NCI-H510A treated with DMSO at 0.1 percent for 48 hours (cell line): ENCODE results near the gene LRWD1.

Experiments
- DNase-seq: peaks from one replicate; lab custom pipeline; 2025; lab: John Stamatoyannopoulos, UW

The LRWD1 gene

DNA sequence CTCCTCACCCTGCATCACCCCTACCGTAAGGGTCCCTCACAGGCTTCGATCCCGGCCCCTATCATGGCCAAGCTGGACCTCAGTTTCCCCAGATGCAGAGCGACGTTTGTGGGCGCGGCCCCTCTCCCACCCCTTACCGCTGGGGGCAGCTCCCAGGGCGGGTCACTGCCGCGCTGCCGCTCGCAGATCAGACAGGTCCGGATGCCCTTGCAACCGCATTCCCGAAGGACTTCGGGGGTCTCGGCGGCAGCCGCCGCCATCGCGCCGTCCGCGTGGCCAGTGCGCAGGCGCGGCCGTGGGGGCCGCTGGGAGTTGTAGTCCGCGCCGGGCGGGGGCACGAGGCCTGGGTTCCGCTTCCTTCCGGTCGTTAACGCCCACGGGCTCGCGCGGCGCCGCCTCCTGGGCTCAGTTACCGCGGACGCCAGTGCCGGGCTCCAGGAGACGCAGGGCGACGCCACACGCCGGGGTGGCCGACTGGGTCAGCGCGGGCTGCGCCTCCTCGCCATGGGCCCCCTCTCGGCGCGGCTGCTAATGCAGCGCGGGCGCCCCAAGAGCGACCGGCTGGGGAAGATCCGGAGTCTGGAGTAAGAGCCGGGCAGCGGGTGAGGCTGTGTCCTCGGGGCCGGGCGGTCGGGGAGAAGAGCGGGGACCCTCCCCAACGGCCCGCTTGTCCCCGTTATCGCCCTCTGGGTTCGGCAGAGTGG, at the start of gene LRWD1, which contains the start of gene ALKBH4:
Gene LRWD1 (plus strand): TSS at position 408 of the 704 bp plus-strand sequence. CDS start 97 bp downstream, at position 505.
Gene ALKBH4 (minus strand): TSS at position 287 of the 704 bp plus-strand sequence. CDS start 27 bp downstream, at position 260.
- peak; percentile 70 for DNase-seq

DNA sequence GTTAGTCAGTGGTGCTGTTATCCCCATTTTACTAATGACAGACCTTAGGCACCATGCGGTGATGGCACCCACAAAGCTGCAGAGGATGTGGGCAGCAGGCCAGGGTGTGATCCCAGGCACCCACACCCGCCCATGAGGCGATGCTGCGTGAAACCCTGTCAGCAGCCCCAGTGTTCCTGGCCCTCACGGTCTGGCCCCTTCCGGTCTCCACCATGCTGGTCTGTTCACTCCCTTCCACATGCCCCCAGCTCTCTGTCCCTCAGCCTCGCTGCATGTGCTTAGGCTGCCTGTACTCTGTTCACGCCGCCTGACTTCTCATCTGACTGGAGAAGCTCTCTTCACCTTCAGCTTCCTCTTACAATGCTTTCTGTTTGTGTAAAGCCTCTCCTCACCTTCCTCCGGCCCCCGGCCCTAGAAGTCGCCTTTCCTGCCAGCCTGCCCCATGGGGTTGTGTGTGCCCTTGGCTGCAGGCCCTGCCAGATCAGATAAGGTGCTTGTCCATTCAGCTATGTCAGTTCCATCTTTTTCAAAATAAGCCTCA, 49.0 kb upstream of the LRWD1 start:
- no peak for DNase-seq

- DNase-seq = no peak
Measured at GRCh38 chr7:102416406-102416805, 48.4 kb upstream of the LRWD1 start.

DNA sequence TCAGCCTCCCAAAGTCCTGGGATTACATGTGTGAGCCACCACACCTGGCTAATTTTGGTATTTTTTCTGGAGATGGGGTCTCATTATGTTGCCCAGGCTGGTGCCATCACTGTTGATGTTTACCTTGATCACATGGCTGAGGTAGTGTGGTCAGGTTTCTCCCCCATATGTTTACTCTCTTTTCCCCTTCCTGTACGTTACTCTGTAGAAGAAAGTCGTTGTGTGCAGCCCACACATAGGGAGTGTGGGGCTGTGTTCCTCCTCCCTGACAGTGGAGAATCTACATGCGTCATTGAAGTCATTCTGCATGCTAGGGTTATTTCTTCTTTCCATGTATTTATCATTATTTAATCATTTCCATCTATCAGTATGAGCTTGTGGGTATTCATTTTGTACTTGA, 47.7 kb upstream of the LRWD1 start:
- DNase-seq = no peak

GRCh38 chr7:102418592-102418991, 46.2 kb upstream of the LRWD1 start:
- no peak for DNase-seq

- DNase-seq = no peak
Measured at GRCh38 chr7:102421706-102422240, 43.0 kb upstream of the LRWD1 start.

DNA sequence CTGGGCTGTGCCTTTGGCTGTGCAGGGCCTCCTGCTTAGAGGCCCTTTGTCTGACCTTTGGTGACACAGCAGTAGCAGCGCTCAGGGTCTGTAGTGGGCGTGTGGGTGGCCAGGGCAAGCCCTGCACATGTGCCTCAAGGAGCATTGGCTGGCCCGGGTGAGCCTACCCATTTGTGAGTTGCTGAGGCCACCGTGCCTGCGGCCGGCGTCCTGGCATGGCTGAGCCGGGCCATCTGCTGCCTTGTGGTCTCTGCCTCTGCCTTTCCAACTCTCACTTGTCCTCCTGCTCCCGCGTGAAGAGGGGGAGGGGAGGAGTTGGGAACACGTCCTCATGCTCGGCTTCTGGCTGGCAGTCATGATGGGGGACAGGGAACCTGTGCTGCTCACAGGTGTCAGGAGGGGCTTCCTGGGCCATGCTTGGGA, 40.6 kb upstream of the LRWD1 start:
- DNase-seq = no peak

GRCh38 chr7:102424787-102425218, 40.0 kb upstream of the LRWD1 start:
- no peak for DNase-seq

DNA sequence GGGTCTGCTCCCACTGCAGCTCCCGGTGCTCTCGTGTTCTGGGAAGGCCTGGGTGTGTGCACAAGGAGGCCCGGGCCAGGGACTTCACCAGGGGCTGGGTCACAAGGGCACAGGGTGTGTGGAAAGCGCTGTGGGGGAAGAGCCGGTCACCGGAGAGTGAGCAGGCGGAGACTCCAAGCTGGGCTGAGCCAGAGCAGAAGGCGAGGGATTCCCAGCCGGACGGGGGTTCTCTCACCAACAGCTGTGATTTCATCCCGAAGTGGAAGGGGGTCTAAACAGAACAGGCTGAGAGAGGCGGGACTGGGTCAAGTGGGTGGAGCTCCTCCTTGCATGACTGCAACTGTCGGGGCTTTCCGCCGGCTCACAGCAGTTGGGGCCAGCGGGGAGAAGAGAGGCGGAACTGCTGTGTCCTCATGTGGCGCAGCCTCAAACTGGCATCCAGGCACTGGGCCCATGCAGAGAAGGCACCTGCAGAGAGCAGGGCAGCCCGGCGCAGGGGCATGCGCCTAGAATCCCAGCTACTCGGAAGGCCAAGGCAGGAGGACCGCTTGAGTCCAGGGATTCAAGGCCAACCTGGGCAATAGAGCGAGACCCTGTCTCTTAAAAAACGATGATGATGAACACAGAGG, 39.0 kb upstream of the LRWD1 start:
- DNase-seq = no peak

DNA sequence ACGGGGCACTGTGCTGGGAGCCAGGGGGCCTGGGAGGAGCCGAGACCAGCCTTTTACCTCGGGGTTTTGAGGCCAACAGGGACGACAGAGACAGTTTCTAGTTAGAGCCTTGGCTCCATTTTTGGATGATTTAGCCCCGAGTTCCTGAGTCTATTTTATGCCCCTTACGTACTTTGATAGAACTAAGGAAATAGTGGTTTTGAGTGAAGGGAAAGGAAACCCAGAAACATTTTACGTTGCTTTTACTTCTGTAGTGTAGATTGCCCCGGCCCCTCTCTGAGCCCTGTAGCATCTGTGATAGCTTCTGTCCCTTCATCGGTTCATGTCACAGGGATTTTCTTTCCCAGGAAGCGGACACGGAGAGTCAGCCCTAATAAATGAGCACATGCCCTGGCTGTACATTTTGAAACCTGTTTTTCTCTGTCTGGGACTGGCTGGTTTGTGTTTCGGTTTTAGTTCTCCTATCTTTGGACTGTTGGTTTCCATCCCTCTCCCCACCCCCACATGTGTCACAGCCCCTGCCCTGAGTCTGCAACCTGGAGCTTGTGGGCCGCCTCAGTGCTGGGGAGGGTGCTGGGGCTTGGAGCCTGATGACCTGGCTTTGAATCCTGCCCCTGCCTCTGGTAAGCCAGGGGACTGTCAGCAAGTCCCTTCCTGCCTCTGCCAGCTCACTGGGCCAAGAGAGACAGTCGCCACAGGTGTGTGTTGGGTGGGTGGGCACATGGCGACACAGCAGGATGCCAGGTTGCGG, 38.3 kb upstream of the LRWD1 start:
- no peak for DNase-seq

GRCh38 chr7:102427019-102427405, 37.8 kb upstream of the LRWD1 start:
- DNase-seq = no peak

DNA sequence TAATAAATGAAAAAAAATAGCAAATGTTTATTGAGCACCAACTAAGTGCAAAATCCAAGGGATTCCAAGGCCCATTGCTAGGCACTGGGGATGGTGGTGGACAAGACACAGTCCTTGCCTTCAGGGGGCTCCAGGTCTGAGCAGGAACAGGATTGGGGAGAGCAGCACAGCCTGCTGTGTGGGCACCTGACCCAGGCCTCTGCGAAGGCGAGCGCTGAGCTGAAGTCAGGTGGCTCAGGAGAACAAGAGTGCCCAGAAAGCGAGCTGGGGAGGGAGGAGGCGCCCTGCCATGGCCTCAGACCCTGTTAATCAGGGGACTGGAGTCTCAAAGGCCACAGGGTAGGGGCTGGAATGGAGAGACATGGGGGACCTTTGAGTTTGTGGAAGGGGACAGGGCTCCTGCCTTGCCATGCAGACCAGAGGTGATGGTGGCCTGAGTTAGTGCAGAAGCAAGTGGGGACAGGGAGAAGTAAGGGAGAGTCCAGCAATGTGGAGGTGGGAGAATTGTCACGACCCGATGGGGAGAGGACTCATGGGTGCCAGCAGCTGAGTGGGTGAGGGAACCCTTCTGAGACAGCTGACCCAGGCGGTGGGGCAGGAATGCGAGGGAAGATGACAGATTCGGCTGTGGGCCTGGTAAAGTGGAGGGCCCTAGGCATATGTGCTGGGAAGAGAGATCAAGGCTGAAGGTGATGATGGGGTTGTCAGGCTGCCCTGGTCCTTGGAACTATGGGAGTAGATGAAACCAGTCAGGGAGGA, 35.5 kb upstream of the LRWD1 start:
- no peak for DNase-seq

DNA sequence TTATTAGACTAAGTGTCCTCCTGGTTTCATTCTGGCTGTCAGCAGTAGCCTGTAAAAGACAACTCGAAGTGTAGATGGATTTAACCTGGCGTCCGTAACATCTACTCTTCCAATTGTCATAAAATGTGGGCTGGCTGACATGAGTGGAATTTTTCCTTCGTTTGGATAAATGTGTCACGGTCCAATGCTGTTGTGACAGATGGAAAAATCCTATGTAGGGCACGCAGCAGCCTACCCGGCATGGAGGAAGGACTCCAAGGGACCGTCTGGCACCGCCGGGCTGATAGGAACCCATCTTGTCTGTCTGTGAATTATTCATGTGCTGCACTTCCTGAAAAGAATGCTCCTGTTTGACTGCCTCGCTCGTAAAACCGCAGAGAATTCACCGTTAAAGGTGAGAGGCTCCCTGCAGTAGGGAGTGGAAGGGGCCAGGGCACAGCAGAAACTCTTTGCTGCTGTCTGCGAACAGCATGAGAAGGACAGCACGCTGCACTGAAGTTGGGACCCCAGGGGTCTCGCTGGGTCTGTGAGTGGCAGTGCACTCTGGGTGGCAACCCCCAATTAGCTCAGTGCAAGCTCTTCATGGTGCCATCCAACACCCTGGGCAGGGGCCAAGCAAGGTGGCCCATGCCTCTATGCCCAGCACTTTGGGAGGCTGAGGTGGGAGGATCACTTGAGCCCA, 33.0 kb upstream of the LRWD1 start:
- peak; percentile 41 for DNase-seq

- DNase-seq = no peak
Measured at GRCh38 chr7:102432442-102433218, 32.2 kb upstream of the LRWD1 start.

GRCh38 chr7:102433219-102434038, 31.4 kb upstream of the LRWD1 start, which contains the start of gene ORAI2:
Gene ORAI2 (plus strand): TSS chr7:102433575. CDS start chr7:102438957, 5,382 bp downstream.
- peak; percentile 20 for DNase-seq

GRCh38 chr7:102434039-102434486, 30.7 kb upstream of the LRWD1 start:
- no peak for DNase-seq

GRCh38 chr7:102436118-102436517, 28.7 kb upstream of the LRWD1 start:
- no peak for DNase-seq

- DNase-seq = no peak
Measured at GRCh38 chr7:102439963-102440795, 24.6 kb upstream of the LRWD1 start.
